Breast epithelium (tissue), 3 donors: Measurements from ENCODE around the gene SYDE2.

Source experiments
- POLR2A ChIP-seq: fragments of 450-650 bp; IDR thresholded peaks from one replicate; pipeline ENCODE4 v1.6.1; 2016; ENCODE audit warnings: antibody characterized with exemption, mild to moderate bottlenecking, moderate library complexity
- POLR2AphosphoS5 ChIP-seq, 3 donors: sonication (generic); formaldehyde crosslinking; IDR thresholded peaks; one replicate each; pipeline ENCODE4 v1.6.1; 2017; ENCODE audit warnings: antibody characterized with exemption in 3 of 3
- TF ChIP-seq, protein P1 (sequence below), 3 donors: fragments of 450-650 bp; IDR thresholded peaks; one replicate each; pipeline ENCODE4 v1.5.1; 2016 to 2017; ENCODE audit warnings: antibody characterized with exemption in 3 of 3, mild to moderate bottlenecking in 3 of 3, moderate library complexity in 3 of 3

DNA sequence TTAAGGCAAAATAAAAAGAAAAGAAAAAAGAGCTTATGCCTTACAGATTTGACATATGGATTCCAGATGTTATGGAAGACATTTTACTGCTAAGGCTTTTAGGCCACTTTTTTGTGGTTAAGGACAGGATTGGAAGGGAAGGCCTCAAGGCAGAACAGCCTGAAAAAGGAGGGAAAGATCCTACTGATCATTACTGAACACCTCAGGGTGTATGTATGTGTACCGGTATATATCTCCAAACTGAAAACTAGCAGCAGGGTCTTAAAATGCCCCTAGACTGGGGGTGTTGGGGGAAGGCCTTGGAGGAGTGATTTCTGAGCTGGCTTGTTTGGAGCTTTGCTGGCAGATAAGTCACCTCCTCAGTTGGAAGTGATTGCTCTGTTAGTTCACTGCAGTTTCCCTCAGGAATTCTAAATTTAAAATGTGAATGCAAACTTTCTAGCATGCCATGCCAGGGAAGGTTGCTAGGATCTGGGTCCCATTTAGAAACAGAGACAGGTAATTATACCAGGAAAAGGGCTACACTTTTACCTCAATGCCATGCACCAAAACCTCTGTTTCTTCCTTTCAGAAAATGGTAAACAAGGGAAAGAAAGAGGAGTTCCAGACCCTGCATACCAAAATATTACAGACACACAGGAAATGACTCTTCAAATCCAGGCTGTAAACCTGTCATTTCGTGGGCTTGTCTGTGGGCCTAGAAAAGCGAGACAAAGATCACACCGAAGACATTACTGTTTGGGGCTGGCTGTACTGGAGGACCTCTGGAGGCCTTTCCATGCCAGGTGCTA lies 43.6 kb upstream of the SYDE2 start:
- TF ChIP-seq, protein P1, sequence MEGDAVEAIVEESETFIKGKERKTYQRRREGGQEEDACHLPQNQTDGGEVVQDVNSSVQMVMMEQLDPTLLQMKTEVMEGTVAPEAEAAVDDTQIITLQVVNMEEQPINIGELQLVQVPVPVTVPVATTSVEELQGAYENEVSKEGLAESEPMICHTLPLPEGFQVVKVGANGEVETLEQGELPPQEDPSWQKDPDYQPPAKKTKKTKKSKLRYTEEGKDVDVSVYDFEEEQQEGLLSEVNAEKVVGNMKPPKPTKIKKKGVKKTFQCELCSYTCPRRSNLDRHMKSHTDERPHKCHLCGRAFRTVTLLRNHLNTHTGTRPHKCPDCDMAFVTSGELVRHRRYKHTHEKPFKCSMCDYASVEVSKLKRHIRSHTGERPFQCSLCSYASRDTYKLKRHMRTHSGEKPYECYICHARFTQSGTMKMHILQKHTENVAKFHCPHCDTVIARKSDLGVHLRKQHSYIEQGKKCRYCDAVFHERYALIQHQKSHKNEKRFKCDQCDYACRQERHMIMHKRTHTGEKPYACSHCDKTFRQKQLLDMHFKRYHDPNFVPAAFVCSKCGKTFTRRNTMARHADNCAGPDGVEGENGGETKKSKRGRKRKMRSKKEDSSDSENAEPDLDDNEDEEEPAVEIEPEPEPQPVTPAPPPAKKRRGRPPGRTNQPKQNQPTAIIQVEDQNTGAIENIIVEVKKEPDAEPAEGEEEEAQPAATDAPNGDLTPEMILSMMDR (IDR thresholded peaks at IDR 0.05): no peak
- no peak for TF ChIP-seq POLR2A
- TF ChIP-seq POLR2AphosphoS5 (IDR thresholded peaks at IDR 0.05): no peak
